NK-92 (cell line): Measurements from ENCODE around the gene ZYX.
"Not testable (repeated sequence)": the region's sequence is repeated elsewhere in the genome, so short reads cannot be mapped to it uniquely, and the experiment has no call there.

Source experiments
- DNase-seq: peaks from one replicate; lab custom pipeline; 2025; ENCODE audit not compliant: unreplicated experiment; lab: John Stamatoyannopoulos, UW

Gene ZYX

DNA sequence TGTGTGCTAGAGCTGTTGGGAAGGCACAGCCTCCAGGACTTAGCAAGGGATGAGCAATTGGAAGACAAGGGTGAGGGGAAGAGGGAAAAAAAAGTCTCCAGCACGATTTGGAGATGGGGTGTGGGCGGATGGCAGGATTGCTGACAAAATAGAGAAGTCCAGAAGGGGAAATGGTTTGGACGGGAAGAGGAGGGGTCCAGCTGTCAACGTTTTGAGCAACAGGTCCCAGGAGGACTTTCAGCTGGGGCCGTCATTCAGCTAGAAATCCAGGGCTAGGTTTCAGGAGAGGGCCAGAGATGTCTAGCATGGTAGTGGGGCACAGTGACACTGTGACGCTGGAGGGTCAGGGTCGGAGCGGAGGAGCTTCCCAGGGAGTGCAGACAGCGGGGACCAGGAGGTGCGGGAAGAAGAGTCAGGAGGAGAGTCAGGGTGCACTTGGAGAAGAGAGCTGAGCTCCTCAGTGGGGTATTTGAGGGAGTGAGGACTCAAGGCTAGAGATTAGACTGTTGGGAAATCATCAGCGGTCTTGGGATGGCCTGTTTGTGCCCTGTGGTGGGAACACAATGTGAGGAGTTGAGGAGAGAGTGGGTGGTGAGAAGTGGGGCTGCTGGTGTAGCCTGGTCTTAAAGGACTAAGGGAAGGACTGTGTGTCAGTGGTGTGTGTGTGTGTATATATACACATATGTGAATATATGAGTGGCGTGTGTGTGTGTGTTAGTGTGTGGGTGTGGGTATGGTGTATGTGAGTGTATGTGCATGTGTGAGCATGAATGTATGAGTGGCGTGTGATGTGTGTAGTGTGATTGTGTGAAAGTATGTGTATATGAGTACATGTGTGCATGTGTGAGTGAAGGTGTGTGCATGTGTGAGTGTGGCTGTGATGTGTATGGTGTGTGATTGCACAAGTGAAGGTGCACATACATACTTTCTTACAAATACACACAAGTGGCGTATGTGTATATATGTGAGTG is 3.8 kb downstream of the ZYX start:
- DNase-seq: no peak

DNA sequence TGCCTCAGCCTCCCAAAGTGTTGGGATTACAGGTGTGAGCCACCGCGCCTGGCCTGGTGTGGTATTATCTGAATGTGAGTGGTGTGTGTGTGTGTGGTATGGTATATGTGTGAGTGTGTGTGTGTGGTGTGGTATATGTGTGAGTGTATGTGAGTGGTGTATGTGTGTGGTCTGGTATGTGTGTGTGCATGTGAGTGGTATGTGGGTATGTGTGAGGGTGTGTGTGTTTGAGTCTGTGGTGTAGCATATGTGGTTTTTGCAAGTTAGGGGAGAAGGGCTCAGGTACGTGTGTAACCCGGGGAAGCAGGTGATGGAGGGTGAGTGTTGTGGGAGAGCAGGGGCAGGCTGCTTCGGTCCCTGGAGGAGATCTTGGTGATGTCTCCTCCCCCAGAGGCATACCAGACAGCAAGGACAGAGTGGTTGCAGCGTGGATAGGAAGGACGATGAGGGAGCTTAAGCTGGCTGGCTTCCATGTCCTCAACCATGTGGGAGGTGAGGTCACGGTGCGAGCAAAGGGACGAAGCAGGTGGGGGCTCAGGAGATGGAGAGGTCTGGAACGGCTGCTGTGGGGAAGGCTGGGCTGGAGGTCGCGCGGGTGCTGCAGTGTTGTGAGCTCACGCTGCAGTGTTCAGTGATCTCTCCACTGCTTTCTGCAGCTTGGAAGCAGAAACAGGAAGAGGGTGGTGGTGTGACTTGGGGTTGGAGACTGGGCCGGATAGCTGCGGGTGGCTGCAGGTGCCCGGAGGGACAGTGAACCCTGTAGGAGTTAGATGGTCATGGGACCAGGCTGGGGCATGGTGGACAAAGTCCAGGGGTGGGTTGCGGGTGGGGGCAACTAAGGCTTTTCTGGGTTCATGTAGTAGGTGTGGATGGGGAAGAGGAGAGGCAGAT is 5.0 kb downstream of the ZYX start:
- no peak for DNase-seq

DNA sequence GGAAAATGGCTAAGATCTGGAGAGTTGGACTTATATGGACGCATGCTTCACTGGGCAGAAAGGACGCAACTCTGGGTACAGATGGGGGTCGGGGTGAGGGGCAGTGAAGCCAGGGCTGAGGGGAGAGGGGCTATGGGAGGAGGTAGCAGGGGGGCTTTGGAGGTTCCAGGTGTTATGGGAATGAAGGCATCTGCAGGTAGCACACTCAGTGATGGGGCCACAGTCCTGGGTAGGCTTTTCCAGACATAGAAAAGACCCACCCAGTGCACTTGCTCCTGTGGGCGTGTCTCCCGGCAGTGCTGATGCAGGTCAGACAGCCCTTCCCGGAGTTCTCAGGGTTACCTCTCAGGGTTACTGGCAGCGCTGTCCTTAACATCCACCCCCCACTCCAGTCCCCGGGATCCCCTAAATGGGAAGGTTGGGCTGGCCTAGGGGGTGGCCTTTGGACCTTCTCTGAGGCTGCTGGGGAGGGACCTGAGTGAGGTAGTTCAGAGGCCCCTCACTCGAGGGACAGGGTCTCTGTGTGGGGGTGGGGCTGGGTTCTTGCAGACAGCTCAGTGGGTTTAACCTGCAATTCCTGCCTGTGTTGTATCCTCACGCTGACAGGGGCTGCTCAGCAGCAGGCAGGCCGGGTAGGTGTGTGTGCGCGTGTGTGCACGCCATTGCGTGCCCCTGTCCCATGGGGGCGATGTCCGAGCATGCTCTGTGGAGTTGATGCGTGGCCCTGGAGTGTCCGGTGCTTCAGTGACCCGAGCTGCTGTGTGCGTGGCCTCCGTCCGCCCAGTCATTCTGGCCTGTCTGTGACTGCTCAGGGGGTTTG is 6.2 kb downstream of the ZYX start:
- no peak for DNase-seq

DNA sequence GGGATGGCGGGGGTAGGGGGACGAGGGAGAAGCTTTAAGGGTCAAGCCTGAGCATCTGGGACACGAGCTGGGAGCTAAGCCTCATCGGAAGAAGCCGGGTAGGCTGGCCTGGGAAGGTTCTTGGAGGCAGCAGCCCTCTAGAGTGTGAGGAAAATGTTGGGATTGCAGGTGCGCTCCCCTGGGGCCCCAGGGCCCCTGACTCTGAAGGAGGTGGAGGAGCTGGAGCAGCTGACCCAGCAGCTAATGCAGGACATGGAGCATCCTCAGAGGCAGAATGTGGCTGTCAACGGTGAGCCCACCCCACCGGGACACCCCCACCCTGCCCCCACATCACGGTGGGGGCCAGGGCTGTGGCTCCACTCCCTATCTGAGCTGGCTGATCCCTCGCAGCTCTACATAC is 6.9 kb downstream of the ZYX start:
- DNase-seq: no peak

DNA sequence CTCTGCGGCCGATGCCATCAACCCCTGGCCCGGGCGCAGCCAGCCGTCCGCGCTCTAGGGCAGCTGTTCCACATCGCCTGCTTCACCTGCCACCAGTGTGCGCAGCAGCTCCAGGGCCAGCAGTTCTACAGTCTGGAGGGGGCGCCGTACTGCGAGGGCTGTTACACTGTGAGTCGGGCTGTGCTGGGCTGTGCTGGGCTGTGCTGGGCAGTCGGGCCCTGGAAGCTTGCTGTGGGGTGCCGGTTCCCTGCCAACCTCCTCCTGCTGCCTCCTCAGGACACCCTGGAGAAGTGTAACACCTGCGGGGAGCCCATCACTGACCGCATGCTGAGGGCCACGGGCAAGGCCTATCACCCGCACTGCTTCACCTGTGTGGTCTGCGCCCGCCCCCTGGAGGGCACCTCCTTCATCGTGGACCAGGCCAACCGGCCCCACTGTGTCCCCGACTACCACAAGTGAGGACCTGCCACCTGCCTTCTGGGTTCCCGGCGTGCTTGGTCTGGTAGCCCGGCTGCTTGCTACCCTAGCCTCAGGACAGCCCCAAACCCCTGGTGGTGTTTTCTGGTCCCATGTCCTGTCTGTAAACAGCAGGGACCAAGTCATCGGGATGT is 7.5 kb downstream of the ZYX start:
- no peak for DNase-seq

DNA sequence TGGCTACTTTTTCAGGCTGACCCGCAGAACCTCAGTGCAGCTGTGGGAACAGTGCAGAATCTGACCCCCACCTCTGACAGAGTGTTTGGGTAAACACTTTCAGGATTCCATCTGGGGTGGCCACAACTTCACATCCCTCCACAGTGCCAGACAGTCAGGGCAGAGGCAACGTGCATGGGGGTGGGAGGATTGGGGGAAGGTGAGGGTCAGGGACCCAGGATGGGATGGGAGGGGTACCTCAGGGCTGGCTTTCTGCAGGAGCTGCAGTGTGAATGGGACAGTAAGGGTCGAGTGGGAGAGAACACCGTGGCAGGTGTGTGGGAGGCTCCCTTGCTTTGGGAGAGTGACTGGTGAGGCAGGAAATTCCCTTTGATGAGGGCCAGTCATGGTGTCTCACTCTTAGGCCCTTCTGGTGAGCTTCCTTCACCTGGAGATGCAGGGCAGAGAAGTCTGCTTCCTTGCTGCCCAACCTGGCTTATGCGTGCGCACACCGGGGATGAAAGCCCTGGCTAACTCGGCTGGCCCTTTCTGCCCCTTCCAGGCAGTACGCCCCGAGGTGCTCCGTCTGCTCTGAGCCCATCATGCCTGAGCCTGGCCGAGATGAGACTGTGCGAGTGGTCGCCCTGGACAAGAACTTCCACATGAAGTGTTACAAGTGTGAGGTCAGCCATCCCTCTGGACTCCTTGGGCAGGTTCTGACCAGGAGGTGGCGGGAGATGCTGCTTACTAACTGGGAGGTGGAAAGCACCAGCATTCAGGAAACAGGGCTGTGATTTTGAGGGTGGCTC is 8.4 kb downstream of the ZYX start:
- no peak for DNase-seq

DNA sequence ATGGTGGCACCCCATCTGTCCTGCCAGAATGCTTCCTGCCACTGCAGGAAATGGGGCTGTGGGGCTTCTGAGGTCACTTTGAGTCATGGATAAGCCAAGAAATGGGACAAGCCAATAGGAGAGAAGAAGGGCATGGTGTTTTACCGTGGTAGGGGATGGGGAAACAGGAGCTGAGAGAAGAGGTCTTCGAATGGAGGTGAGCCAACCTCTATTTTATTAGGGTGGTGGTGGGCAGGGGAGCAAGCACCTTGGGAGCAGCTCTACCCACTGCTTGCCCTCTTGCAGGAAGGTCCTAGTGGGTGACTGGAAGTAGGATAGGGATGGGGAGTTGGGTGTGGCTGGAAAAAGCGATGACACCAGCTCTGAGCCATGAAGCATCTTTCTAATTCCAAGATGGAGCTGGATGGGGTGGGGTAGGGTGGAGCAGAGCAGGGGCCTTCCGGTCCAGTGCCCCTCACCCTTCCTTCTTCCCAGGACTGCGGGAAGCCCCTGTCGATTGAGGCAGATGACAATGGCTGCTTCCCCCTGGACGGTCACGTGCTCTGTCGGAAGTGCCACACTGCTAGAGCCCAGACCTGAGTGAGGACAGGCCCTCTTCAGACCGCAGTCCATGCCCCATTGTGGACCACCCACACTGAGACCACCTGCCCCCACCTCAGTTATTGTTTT is 9.1 kb downstream of the ZYX start:
- no peak for DNase-seq

DNA sequence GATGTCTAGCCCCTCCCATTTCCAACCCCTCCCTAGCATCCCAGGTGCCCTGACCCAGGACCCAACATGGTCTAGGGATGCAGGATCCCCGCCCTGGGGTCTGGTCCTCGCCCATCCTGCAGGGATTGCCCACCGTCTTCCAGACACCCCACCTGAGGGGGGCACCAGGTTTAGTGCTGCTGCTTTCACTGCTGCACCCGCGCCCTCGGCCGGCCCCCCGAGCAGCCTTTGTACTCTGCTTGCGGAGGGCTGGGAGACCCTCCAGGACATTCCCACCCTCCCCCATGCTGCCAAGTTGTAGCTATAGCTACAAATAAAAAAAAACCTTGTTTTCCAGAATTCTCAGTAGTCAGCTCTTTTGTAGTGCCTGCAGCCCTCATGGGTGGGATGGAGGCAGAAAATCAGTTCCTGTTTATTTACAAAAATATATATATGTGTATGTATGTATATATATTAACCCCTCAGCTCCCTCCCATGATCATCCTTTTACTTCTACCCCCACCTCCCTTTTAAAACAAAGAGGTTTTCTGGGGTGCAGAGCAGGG is 9.7 kb downstream of the ZYX start:
- DNase-seq: no peak

DNA sequence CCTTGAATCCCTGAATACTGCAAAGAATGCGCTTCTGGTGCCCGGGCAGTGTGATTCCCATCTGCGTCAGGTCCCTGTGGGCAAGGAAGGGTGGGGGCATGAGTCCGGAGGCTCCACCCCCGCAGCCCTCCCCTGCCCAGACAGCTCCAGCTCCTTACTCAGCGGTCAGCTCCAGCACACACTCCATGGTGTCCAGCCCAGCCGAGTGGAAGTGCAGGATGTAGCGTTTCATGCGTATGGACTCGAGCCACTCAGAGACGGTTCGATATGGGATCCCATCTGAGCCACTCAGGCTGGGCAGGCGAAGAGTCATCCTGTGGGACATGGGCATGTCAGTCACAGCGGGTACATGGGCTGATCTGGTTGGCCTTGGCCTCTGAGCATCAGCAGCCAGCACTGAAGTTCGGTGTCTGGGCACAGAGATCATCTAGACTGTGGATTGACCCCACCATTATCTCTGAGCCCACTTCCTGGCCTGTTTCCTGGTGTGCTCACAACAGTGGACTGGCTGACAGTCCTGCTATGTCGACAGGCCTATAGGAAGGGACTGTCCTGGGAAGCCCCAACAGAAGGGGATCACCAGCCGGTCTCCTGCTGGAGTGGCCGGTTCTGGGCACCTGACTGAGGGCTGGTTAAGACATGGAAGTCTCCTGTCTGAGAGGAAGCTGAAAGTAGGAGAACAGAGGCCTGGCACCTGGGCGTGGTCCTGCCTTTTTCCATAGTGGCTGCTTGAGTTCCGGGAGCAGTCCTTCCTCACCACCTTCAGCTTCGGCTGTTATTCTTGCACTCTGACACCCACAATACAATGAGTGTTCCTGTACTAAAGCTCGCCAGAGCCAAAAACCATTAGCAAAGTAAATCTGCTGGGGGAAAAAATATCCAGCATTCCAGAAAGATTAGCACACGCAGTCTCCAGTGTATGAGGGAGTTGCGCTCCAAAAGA is 10.6 kb downstream of the ZYX start:
- no peak for DNase-seq

DNA sequence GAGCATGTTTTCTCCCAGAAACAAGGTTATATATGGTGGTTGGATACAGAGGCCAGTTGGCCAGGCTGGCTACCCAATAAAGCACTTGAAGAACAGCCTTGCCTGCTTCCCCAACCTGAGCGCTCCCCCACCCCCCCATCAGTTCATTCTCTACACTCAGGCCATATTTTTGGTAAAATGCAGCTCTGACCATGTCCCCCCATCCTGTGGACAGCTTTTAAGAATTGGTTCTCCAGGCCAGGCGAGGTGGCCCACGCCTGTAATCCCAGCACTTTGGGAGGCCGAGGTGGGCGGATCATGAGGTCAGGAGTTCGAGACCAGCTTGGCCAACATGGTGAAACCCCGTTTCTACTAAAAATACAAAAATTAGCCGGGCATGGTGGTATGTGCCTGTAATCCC is 11.3 kb downstream of the ZYX start:
- DNase-seq: not testable (repeated sequence)

DNA sequence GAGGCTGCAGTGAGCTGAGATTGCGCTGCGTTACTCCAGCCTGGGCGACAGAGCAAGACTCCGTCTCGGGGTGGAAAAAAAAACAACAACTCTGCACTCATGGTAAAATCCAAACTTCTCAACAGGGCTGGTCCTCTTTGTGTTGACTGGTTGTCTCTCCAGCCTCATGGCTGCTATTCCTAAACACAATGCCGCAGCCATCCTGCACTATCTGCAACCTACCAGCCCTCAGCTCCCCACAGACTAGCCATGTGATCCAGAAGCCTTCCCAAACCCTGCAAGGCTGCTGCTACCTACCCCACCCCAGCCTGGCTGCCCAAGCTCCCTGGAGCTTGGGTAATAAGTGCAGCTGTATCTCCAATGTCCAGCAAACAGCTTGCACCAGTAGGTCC is 11.7 kb downstream of the ZYX start:
- no peak for DNase-seq

DNA sequence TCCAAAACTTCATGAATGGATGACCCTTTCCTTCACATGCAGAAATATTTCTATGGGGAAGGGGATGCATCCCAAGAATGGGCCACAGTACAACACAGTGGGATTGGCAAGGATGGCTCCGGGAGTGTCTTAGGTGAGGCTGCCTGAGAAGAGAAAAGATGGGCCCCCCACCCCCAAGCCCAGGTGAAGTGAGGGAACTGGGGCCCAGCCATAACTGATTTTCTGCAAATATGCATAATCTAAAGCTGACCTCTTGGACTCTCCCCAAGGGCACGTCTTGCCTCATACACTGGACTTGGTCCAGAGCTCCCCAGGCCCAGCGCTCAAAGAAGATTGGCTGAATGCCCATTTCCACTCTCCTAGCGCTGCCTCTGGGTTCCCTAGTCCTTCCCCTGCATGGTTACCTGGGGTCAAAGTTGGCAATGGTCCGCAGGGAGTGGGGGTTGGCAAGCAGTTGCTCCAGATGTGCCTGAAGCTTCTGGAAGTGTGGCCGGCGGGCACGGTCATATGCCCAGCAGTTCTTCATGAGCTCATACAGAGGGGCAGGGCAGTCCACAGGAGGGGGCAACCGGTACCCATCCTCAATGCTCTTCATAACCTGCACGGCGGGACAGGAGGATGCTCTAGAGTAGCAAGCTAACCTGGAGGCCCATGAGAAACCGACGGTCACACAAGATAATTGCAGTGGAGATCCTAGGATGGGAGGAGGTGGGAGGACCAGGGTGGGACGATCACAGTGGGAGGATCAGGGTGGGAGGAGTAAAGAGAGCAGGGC is 12.3 kb downstream of the ZYX start:
- DNase-seq: no peak

DNA sequence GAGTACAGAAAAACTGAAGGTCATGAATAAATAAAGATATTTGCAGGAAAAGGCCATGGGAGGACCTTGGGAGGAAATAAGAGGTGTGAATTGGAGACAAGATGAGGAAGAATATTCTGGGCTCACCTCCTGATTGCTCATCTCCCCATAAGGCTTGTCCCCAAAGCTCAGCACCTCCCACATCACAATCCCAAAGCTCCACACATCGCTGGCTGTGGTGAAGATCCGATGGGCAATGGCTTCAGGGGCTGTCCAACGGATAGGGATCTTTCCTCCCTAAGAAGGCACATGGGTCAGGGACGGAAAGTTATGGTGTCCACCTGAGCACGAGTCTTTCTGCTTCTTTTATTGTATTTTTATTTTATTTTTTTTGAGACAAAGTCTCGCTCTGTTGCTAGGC is 12.9 kb downstream of the ZYX start:
- no peak for DNase-seq

DNA sequence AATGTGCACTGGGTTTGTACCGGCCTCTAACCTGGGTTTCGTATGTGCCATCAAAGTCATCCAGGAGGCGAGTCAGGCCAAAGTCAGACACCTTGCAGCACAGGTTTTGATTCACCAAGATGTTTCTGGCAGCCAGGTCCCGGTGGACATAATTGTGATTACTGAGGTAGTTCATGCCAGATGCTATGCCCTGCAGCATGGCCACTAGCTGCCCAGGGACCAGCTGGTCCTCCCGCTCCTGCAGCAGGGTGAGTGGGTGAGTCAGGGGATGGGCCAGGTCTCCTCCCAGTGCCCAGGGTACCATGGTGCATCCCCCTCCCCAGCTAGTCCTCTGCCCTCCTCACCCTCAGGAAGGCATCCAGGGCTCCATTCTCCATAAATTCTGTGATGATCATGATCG is 13.6 kb downstream of the ZYX start:
- no peak for DNase-seq

DNA sequence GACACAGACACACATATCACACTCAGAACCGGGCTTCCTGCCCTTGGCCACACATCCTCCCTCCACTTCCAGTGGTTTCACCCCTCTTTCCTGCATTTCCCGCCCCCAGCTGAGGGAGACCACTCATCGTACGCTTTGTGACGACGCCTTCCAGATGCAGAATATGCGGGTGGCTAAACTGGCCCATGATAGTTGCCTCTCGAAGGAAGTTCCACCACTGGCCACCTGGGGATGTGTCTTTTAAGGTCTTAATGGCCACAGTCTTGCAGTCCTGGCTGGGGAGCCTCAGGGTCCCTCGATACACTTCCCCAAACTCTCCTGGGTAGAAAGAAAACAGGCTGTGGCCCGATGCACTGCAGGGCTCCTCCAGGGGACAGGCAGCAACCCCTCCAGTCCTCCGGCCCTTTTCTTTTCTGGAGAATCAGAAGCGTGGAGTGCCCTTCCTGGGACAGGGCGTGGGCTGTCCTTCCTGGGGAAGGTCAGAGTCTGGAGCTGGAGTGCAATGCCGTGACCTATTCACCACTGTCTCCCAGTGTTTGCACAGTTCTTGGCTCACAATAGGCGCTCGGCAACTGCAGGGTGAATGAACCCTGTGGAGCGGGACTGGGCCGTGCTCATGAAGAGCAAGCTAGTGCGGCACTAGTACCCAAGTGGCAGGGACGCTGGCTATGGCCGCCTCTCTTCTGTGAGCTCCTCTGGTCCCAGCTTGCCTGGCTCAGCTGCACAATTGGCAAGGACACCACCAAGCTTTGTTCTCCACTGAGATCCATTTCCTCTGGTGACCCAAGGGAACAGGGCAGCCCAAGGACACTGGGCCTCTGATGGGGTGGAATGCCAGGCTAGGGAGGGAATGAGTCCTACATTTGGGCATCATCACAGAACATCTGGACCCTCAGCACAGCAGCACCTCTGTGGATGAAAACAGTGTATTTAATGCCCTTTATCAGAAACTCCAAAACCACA is 14.3 kb downstream of the ZYX start:
- DNase-seq: no peak

DNA sequence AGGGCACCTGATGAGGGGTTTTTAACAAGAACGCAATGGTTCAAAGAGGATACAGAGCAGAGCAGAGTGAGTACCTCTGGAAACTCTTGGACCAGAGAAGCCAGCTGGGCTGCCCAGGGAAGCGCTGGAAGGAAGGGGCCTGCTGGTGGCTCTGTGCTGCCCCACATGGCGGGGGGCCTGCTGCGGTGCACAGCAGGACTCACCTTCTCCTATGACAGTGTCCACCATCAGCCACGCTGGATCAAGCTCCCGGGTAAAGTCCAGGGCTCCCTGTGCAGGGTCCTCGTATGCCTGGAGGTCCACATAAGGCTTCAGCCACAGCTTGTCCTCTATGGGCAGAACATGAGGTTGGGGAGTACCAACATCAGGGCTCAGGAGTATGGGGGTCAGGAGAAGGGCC is 15.0 kb downstream of the ZYX start:
- DNase-seq: no peak
